ENCODE data around the gene CCDC9.
"Not testable (repeated sequence)": the region's sequence is repeated elsewhere in the genome, so short reads cannot be mapped to it uniquely, and the experiment has no call there.

The CCDC9 gene

GRCh38 chr19:47261946-47262793 lies 5.8 kb downstream of the CCDC9 start:
- not testable (repeated sequence) for DNase-seq (ENCODE audit: low read depth in 3 of 3)

- DNase-seq (ENCODE audit: low read depth in 3 of 3) = no peak
Measured at GRCh38 chr19:47264629-47265028, 8.3 kb downstream of the CCDC9 start.

GRCh38 chr19:47266401-47266941 lies 10.1 kb downstream of the CCDC9 start:
- no peak for DNase-seq (ENCODE audit: low read depth in 3 of 3)

- no peak for DNase-seq (ENCODE audit: low read depth in 3 of 3)
Measured at GRCh38 chr19:47267350-47267759, 11.0 kb downstream of the CCDC9 start.

- DNase-seq (ENCODE audit: low read depth in 3 of 3) = no peak
Measured at GRCh38 chr19:47268028-47268427, 11.7 kb downstream of the CCDC9 start.

- no peak for DNase-seq (ENCODE audit: low read depth in 3 of 3)
Measured at GRCh38 chr19:47269596-47269995, 13.3 kb downstream of the CCDC9 start.

- DNase-seq (ENCODE audit: low read depth in 3 of 3) = no peak
Measured at GRCh38 chr19:47270408-47270807, 14.1 kb downstream of the CCDC9 start.

- DNase-seq (ENCODE audit: low read depth in 3 of 3) = no peak
Measured at GRCh38 chr19:47271949-47272348, 15.6 kb downstream of the CCDC9 start.

- no peak for DNase-seq (ENCODE audit: low read depth in 3 of 3)
Measured at GRCh38 chr19:47272448-47273312, 16.4 kb downstream of the CCDC9 start.

- peak; percentile 70 to 91 (median 76) for DNase-seq (ENCODE audit: low read depth in 3 of 3)
Measured at GRCh38 chr19:47273313-47274070, 17.2 kb downstream of the CCDC9 start.

GRCh38 chr19:47274071-47274890 lies 18.0 kb downstream of the CCDC9 start, which contains the start of gene INAFM1:
Gene INAFM1 (plus strand): TSS chr19:47274885. CDS start chr19:47274920, 35 bp downstream.
- peak; percentile 99 for DNase-seq (ENCODE audit: low read depth in 3 of 3)

- no peak for DNase-seq (ENCODE audit: low read depth in 3 of 3)
Measured at GRCh38 chr19:47274891-47275761, 18.8 kb downstream of the CCDC9 start.

GRCh38 chr19:47275791-47276461 lies 19.6 kb downstream of the CCDC9 start:
- DNase-seq (ENCODE audit: low read depth in 3 of 3) = no peak

GRCh38 chr19:47276513-47276912 lies 20.2 kb downstream of the CCDC9 start:
- DNase-seq (ENCODE audit: low read depth in 3 of 3) = not testable (repeated sequence)

GRCh38 chr19:47280183-47280797 lies 24.0 kb downstream of the CCDC9 start:
- DNase-seq (ENCODE audit: low read depth in 3 of 3) = peak in 1 of 3 experiments; percentile 68

GRCh38 chr19:47283405-47284059 lies 27.2 kb downstream of the CCDC9 start:
- DNase-seq (ENCODE audit: low read depth in 3 of 3) = no peak

GRCh38 chr19:47284324-47284899 lies 28.1 kb downstream of the CCDC9 start:
- peak in 1 of 3 experiments; percentile 47 for DNase-seq (ENCODE audit: low read depth in 3 of 3)

- peak; percentile 53 to 84 (median 66) for DNase-seq (ENCODE audit: low read depth in 3 of 3)
Measured at GRCh38 chr19:47296036-47296435, 39.7 kb downstream of the CCDC9 start.
